NOMO-1 treated with dmso at 0.1 percent for 144 hours (cell line): Measurements from ENCODE around the gene GLT8D2.

Experiments used
- DNase-seq: peaks from one replicate; lab custom pipeline; 2025; ENCODE audit not compliant: unreplicated experiment; lab: John Stamatoyannopoulos, UW

The GLT8D2 gene

GRCh38 chr12:103955811-103956508 lies 94.0 kb downstream of the GLT8D2 start:
- no peak for DNase-seq

DNA sequence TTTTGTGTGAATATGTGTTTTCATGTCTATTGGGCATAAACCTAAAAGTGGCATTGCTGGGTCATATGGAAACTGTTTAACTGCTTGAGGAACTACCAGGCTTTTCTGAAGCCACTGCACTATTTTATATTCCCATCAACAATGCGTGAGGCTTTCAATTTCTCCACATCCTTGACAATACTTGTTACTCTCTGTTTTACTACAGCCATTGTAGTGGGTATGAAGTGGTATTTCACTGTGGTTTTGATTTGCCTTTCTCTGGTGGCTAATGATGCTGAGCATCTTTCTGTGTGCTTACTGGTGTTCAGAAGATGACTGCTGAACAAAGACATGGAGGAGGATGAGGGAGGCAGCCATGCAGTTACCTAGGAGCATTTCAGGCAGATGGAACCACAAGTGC lies 97.5 kb downstream of the GLT8D2 start:
- DNase-seq: no peak

DNA sequence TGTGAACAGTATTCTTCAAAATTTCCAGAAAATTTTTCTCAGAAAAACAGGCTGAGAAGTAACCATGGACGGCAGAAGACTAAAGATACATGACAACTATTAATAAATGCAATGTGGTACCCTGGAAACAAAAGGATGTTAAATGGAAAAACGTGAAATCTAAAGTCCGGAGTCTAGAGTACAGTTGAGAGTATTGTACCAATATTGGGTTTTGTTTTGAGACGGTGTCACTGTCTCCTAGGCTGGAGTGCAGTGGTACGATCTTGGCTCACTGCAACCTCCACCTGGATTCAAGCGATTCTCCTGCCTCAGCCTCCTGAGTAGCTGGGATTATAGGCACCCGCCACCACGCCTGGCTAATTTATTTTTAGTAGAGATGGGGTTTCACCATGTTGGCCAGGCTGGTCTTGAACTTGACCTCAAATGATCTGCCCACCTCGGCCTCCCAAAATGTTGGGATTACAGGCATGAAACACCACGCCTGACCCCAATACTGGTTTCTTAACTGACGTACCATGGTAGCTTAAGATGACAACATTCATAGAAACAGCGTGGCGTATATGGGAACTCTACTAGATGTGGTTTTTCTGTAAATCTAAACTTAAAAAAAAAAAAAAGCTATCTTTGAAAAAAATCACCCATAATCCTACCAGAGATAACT lies 101.1 kb downstream of the GLT8D2 start:
- no peak for DNase-seq

GRCh38 chr12:103947871-103948555 lies 102.0 kb downstream of the GLT8D2 start:
- DNase-seq: no peak

DNA sequence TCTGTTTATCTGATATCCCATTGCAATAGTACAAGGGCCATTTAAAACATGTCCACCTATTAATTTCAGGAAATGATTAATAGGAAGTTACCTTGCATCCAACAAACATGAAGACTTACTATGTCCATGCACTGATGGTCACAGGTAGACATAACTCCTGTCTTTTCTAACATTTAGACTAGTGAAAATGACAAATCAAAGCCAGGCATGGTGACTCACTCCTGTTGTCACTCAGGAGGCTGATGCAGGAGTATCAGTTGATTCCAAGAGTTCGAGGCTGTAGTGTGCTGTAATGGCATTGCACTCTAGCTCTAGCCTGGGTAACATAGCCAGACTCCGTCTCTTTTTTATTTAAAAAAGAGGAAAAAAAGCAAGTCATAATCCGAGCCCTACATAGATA lies 105.0 kb downstream of the GLT8D2 start:
- no peak for DNase-seq
